Ishikawa (cell line): Measurements from ENCODE around the gene ERAL1.

Experiments used
- CEBPB ChIP-seq: IDR thresholded peaks from 2 replicates; pipeline ENCODE4 v1.6.1; 2012
- CREB1 ChIP-seq: IDR thresholded peaks from 2 replicates; pipeline ENCODE4 v1.6.1; 2012; ENCODE audit warnings: low read depth
- EGR1 ChIP-seq: IDR thresholded peaks from 2 replicates; pipeline ENCODE4 v1.6.1; 2012
- EP300 ChIP-seq: IDR thresholded peaks from 2 replicates; pipeline ENCODE4 v1.6.1; 2012; ENCODE audit warnings: borderline replicate concordance
- FOXM1 ChIP-seq: IDR thresholded peaks from 2 replicates; pipeline ENCODE4 v1.6.1; 2012; ENCODE audit warnings: low read depth, borderline replicate concordance
- NFIC ChIP-seq: IDR thresholded peaks from 2 replicates; pipeline ENCODE4 v1.6.1; 2012
- RAD21 ChIP-seq: IDR thresholded peaks from 2 replicates; pipeline ENCODE4 v1.6.1; 2012; ENCODE audit warnings: low read depth
- TAF1 ChIP-seq: IDR thresholded peaks from 2 replicates; pipeline ENCODE4 v1.6.1; 2012; ENCODE audit warnings: low read depth, mild to moderate bottlenecking
- TCF12 ChIP-seq: IDR thresholded peaks from 2 replicates; pipeline ENCODE4 v1.6.1; 2012; ENCODE audit warnings: low read depth
- TEAD4 ChIP-seq: IDR thresholded peaks from 2 replicates; pipeline ENCODE4 v1.6.1; 2012
- YY1 ChIP-seq: IDR thresholded peaks from 2 replicates; pipeline ENCODE4 v1.6.1; 2012; ENCODE audit warnings: low read depth
- ZBTB7A ChIP-seq: IDR thresholded peaks from 2 replicates; pipeline ENCODE4 v1.6.1; 2012; ENCODE audit warnings: low read depth
- TF ChIP-seq, protein P1 (sequence below): IDR thresholded peaks from 2 replicates; pipeline ENCODE4 v1.6.1; 2012
- TF ChIP-seq, protein P2 (sequence below): IDR thresholded peaks from 2 replicates; pipeline ENCODE4 v1.6.1; 2012; ENCODE audit warnings: low read depth, mild to moderate bottlenecking
- TF ChIP-seq, protein P3 (sequence below): IDR thresholded peaks from 2 replicates; pipeline ENCODE4 v1.6.1; 2012

Gene ERAL1

DNA sequence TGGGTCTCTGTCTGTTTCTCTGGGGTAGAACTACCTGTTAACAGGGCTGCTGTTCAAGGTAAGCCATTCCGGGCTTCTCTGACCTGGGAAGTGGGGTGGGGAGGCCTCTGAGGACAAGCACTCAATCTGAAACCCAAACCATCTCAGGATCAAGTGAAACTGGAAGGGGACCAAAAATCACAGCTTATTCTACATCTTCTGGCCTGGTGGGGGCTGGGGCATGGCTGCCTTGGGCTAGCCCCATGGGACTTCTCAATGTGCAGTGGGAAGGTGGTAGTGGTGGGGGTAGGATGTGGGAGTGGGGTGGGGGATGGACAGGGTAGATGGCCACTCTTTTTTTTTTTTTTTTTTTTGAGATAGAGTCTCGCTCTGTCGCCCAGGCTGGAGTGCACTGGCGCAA lies 37.2 kb downstream of the ERAL1 start:
- TF ChIP-seq ZBTB7A = no peak
- TF ChIP-seq YY1 = no peak
- TF ChIP-seq, protein P1, sequence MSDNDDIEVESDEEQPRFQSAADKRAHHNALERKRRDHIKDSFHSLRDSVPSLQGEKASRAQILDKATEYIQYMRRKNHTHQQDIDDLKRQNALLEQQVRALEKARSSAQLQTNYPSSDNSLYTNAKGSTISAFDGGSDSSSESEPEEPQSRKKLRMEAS = no peak
- TF ChIP-seq RAD21 = no peak
- TF ChIP-seq FOXM1 = no peak
- no peak for TF ChIP-seq EGR1
- no peak for TF ChIP-seq TEAD4
- TF ChIP-seq, protein P2, sequence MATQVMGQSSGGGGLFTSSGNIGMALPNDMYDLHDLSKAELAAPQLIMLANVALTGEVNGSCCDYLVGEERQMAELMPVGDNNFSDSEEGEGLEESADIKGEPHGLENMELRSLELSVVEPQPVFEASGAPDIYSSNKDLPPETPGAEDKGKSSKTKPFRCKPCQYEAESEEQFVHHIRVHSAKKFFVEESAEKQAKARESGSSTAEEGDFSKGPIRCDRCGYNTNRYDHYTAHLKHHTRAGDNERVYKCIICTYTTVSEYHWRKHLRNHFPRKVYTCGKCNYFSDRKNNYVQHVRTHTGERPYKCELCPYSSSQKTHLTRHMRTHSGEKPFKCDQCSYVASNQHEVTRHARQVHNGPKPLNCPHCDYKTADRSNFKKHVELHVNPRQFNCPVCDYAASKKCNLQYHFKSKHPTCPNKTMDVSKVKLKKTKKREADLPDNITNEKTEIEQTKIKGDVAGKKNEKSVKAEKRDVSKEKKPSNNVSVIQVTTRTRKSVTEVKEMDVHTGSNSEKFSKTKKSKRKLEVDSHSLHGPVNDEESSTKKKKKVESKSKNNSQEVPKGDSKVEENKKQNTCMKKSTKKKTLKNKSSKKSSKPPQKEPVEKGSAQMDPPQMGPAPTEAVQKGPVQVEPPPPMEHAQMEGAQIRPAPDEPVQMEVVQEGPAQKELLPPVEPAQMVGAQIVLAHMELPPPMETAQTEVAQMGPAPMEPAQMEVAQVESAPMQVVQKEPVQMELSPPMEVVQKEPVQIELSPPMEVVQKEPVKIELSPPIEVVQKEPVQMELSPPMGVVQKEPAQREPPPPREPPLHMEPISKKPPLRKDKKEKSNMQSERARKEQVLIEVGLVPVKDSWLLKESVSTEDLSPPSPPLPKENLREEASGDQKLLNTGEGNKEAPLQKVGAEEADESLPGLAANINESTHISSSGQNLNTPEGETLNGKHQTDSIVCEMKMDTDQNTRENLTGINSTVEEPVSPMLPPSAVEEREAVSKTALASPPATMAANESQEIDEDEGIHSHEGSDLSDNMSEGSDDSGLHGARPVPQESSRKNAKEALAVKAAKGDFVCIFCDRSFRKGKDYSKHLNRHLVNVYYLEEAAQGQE = no peak
- no peak for TF ChIP-seq NFIC
- TF ChIP-seq, protein P3, sequence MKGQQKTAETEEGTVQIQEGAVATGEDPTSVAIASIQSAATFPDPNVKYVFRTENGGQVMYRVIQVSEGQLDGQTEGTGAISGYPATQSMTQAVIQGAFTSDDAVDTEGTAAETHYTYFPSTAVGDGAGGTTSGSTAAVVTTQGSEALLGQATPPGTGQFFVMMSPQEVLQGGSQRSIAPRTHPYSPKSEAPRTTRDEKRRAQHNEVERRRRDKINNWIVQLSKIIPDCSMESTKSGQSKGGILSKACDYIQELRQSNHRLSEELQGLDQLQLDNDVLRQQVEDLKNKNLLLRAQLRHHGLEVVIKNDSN = no peak
- no peak for TF ChIP-seq TAF1

DNA sequence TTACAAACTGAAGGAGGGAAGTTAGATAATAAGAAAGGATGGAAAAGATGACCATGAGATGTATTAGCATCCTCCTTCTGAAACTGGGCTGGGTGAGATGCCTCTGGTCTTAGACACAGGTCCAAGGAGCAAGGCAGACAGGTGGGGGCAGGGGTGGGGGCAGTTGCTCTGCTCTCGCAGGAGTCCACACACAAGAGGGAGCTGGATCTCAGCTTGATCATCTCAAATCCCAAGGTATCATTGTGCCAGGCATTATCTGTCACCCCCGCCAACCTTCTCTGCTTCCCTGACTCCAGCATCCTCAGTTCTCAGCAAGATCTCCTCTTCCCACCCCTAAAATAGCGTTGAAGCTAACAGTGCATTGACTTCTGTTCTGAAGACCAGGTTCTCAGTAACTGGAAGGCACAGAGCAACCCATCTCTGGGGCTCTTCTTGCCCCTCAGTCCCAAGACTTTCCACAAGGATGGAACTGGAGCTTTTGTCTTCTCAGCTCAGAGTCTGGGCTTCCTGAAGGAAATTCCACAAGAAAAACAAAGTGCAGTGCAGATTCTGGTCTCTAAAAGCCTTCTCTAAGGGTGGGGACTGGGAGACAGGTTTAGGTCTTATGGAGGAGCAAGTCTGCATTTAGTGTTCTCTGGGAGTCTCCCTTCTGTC lies 41.1 kb downstream of the ERAL1 start:
- TF ChIP-seq, protein P1 = no peak
- TF ChIP-seq, protein P3 = no peak
- TF ChIP-seq ZBTB7A (no peak), FOXM1 (no peak), EP300 (no peak), TCF12 (no peak), TAF1 (no peak), RAD21 (no peak), EGR1 (no peak), CREB1 (no peak)
- TF ChIP-seq, protein P2 = no peak

DNA sequence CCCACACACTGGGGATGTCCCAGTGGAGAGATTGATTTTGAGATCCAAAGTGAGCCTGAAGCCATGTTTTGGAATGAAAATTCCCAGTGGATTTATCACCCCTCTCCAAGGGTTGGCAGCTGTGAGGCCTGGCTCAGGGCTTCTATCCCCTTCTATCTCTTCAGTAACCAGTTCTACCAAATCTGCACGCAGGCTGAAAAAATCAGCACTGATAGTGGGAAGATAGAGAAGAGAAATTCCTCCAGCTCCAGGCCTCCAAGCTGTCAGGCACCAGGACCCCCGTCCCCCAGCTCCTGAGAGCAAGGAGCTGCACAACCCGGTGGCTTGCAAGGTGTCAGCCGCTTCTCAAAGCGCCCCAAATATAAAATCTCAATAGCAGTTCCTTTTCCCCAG lies 41.7 kb downstream of the ERAL1 start:
- TF ChIP-seq CREB1 (no peak), TEAD4 (no peak), TAF1 (no peak), EP300 (no peak), ZBTB7A (no peak), RAD21 (no peak), CEBPB (no peak), YY1 (no peak), NFIC (no peak), FOXM1 (no peak)
- TF ChIP-seq, protein P1 = no peak
- TF ChIP-seq, protein P3 = no peak
- TF ChIP-seq, protein P2 = no peak
